Activated CD4-positive, CD25-positive, alpha-beta regulatory T cell treated with anti-CD3 and anti-CD28 coated beads, Interleukin-2, amount 50 U/mL, for 72 hours (primary cell): ENCODE data around the gene CTDSP2.
A peak's percentile ranks its signal among the peaks of the same experiment; 100 is the strongest.
"Not testable (repeated sequence)": the region's sequence is repeated elsewhere in the genome, so short reads cannot be mapped to it uniquely, and the experiment has no call there.

Source experiments
- DNase-seq: peaks from one replicate; pipeline ENCODE4 v3.0.0; 2021

CTDSP2 gene

GRCh38 chr12:57852200-57852599 lies 5.7 kb upstream of the CTDSP2 start:
- DNase-seq: no peak

DNA sequence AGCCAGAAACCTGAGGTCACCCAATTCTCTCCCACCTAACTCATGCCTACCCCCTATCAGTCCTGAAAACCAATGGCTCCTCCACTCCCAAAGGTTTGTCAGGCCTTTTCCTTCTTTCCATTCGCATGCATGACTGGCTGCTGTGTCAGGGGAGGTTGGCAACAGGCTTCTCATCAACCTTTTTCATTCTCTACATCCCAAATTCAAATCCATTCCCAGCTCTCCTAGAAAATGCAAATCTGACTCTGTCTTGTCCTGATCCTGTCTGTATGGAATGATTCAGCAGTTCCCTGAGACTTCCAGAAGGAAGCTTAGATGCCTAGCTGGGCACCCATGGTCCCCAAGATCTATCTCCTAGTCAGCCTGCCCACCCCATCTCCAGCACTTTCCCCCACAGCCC lies 5.0 kb upstream of the CTDSP2 start:
- DNase-seq: no peak

- DNase-seq: no peak
These were observed 4.4 kb upstream of the CTDSP2 start for GRCh38 chr12:57850854-57851430.

DNA sequence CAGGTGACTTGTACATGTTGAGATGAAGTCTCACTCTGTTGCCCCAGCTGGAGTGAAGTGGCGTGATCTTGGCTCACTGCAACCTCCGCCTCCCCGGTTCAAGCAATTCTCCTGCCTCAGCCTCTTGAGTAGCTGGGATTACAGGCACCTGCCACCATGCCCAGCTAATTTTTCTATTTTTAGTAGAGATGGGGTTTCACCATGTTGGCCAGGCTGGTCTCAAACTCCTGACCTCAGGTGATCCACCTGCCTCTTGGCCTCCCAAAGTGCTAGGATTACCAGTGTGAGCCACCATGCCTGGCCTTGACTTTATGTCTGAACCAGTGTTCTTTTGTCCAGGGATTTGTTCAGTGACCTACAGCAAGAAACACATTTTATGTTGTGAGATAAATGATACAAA lies 2.9 kb upstream of the CTDSP2 start:
- DNase-seq: not testable (repeated sequence)

DNA sequence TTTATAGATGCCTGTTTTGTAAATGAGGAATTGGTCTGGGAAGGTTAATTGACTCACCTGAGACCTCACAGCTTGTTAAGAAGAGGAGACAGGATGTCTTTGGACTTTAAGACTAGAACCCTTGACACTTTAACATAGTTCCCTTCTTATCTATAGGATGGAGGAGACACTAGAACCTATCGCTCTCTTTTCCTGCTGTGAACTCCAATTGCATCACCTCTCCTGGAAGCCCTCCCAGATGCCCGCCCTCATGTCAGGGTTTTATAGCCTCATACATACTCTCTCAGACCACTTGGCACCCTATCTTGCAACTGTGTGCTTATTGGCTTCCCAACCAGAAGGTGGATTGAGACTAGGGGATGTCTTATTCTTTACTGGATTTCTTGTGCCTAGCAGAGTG lies 2.5 kb upstream of the CTDSP2 start:
- no peak for DNase-seq

DNA sequence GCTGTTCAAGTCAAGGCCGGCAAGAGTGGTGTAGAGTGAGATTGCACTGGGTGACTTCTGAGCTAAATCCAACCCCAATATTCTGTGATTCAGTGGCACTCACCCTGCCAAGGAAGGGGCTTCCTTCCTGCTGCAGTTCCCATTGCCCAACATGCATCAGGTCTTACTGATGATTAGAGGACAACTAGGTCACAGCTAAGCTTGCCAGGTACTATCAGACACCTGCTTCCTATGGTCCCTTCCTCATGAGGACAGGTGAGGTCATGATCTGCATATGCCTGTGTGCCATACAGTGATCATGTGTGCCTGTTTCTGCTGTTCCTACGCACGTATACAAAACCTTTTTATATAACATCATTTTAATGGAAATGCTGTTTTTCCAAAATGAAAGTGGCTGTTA lies 1.7 kb upstream of the CTDSP2 start:
- DNase-seq: no peak

GRCh38 chr12:57846285-57846576 lies 298 bp downstream of the CTDSP2 start:
- peak; percentile 43 for DNase-seq

- DNase-seq: peak; percentile 66
These were observed 848 bp downstream of the CTDSP2 start for GRCh38 chr12:57845478-57846284.

DNA sequence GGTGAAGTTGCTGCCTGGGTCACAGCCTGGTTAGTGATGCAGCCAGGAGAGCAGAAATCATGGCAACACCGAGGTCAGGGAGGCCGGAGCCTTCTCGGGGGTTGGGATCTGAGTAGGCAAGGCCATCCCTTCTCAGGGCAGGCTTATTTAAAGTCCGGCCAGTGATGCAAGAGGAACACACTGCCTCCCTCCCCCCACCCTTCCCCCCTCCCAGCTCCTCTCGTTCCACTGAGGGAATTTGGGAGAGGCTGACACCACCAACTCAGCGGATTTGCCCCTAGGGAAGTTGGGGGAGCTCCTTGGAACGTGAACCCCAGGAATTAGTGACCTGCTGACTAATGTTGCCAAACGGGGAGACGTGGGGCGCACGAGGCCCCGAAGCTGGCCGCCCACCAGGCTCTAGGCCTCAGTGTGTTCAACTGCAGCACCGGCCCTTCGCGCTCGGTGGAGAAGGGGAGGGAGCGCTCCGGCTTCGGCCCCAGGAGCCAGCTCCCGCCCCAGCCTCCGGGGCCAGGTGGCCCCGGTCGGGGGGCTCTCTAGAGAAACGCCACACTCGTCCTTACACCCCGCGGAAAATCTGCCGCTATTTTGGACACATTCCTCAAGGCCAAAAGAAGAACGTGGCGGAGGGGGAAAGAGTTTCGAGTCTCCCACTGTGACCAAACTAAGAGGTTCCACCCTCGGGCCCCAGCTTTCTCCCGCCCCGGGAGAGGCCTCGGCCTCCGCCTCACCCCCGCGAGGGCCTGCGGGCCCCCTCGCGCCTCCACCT lies 1.6 kb downstream of the CTDSP2 start:
- no peak for DNase-seq

- DNase-seq: no peak
These were observed 3.9 kb downstream of the CTDSP2 start for GRCh38 chr12:57842342-57843294.

DNA sequence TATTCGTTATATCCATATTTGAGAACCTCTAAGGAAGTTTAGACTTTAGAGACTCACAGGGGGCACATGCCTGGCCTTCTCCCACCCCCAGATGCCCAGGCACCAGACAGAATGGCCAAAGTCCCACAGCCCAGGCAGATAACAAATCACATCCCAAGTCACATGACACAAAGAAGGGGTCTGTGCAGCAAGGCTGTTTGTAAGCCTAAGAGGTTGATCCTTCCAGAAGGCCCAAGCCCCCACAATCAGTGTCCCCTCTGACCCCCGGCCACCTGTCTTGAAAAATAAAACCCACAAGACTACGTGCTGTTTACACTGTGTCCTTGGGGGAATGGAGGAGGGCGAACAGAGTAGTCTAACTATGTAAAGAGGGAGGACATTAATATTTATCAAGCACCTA lies 5.1 kb downstream of the CTDSP2 start:
- no peak for DNase-seq

- no peak for DNase-seq
These were observed 5.8 kb downstream of the CTDSP2 start for GRCh38 chr12:57840726-57841125.

- no peak for DNase-seq
These were observed 6.5 kb downstream of the CTDSP2 start for GRCh38 chr12:57839996-57840395.

DNA sequence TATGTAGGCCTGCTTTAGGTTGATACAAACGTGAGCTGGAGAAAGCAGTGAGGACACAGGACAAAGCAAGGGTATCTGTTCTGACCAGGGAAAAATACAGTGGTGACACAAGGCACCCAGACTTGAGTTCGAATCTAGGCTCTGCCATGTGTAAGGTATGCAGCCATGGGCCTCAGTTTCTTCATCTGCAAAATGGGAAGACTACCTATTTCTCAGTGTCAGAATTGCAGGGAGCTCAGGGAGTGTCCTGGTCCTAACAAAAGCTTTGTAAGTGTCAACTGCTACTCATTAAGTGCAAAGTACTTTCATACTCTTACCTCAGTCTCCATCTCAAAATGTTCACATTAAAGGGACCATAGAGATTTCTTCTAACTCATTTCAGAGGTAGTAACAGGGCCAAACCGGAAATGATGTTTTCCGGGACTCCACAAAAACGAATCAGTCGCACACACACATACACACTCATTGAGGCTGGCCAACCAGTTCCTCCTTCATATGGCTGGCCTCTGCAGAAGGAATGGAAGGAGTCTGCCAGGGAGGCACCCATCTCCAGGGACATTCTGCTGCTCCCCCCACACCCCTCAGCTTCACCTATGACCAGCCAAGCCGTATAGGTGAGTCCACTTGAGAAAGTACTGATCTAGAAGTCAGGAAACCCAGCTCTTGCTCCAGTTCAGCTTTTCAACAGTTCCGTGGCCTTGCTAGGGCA lies 7.8 kb downstream of the CTDSP2 start:
- DNase-seq: no peak

GRCh38 chr12:57837864-57838562 lies 8.5 kb downstream of the CTDSP2 start:
- DNase-seq: no peak

- DNase-seq: no peak
These were observed 9.8 kb downstream of the CTDSP2 start for GRCh38 chr12:57836442-57837375.

DNA sequence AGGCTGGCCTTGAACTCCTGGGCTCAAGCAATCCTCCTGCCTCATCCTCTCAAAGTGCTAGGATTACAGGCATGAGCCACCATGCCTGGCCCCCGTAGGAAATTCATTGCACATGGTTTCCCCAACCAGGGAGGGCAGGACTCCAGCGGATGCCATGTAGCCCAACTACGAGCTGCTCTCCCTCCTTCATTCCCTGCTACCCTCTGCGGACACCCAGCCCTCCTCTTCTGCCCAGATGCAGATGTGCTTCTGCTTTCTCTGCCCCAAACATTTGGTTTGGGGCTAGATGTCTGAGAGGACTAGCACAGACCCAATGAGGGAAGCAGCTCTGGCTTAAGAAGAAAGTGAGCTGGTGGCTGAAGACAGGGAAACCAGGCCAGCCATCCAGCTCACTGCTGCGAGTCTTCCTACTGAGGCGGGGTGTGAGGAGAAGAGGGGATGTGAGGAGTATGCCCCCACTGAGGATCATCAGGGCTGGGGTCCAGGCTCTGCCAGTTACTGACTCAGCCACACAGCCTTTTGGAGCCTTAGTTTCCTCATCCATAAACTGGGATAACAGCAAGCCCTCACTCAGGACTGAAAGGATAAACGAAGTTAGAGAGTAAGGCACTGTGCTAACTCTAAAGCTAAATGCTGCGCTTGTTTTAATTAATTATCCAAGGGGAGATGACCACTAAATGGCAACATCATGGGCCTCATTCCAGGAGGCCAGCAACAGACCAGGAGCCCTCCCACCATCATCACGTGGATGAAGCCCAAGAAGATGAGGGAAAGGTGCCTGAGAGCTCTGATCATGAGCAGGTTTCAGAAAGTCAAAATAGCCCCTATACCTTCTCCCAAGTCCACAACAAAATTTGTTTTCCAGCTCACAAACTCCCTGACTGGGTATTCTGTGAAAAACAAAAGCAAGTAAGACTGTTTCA lies 10.9 kb downstream of the CTDSP2 start:
- no peak for DNase-seq

DNA sequence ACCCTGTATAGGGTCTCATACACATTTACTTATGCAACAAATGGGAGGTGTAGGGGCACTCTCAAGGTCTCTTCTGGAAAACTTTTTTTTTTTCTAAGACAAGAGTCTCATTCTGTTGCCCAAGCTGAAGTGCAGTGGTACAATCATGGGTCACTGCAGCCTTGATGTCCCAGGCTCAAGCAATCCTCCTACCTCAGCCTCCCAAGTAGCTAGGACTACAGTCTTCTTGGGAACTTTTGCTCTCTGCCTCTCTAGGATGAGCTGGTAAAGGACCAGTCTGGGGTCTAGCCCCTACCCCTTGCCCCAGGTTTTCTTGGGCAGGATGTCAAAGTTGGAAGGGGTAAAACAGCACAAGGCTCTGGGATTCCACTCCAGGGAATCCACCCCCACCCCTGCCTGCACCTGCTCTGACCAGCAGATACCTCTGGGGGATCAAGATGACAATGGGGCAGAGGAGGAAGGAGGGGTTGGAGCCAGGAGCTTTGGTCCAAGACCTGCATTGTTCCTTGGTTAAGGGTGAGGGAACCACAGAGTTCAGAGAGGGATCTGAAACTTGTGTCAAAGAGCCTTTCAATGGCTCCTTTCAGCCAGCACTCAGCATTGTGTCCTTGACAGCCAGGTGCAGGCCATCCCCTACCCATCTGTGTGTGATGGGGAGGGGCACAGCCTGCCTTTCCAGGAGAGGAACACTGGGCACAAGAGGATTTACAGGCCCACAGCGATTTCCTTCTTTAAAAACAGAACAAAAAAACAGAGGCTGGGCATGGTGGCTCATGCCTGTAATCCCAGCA lies 12.2 kb downstream of the CTDSP2 start:
- no peak for DNase-seq

DNA sequence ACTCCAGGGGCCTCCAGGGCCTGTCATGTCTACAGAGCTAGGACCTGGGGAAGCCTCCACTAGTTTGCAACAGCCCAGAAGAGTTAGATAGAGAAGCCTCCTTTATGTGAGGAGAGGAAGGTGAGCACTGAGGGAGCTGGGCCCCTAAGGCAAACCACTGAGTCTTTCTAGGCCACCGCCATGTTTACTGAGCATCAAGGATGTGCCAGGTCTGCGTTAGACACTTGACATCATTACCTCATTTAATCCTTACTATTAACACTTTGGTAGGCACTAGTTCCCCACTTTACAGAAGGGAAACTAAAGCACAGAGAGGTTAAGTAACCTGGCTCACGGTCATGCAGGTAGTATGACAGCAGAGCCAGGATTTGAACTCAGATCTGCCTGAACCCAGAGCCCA lies 12.9 kb downstream of the CTDSP2 start:
- DNase-seq: no peak
